GM18867 (cell line): ENCODE data around the gene PRKAR1A.

Experiments
- ATAC-seq: cut with Tn5 transposase; IDR thresholded peaks from one replicate; pipeline ENCODE4 v1.9.1; 2021; ENCODE audit warnings: mild to moderate bottlenecking, moderate library complexity; ENCODE audit not compliant: unreplicated experiment

PRKAR1A gene

GRCh38 chr17:68539548-68540467 is 27.6 kb downstream of the PRKAR1A start:
- no peak for ATAC-seq

GRCh38 chr17:68540981-68541380 is 28.8 kb downstream of the PRKAR1A start:
- ATAC-seq = no peak

GRCh38 chr17:68541816-68542215 is 29.6 kb downstream of the PRKAR1A start:
- ATAC-seq = no peak

- ATAC-seq = no peak
Observed at GRCh38 chr17:68542698-68543463, 30.7 kb downstream of the PRKAR1A start.

GRCh38 chr17:68544111-68544915 is 32.1 kb downstream of the PRKAR1A start:
- no peak for ATAC-seq

- no peak for ATAC-seq
Observed at GRCh38 chr17:68556551-68556950, 44.3 kb downstream of the PRKAR1A start.

- ATAC-seq = no peak
Observed at GRCh38 chr17:68559316-68559715, 47.1 kb downstream of the PRKAR1A start.

- ATAC-seq = no peak
Observed at GRCh38 chr17:68560966-68561720, 48.9 kb downstream of the PRKAR1A start.

GRCh38 chr17:68562736-68563135 is 50.5 kb downstream of the PRKAR1A start:
- no peak for ATAC-seq

GRCh38 chr17:68564415-68565111 is 52.3 kb downstream of the PRKAR1A start:
- no peak for ATAC-seq

- ATAC-seq = no peak
Observed at GRCh38 chr17:68565661-68566441, 53.6 kb downstream of the PRKAR1A start.

GRCh38 chr17:68566442-68566738 is 54.2 kb downstream of the PRKAR1A start:
- ATAC-seq = no peak

- no peak for ATAC-seq
Observed at GRCh38 chr17:68567035-68567434, 54.8 kb downstream of the PRKAR1A start.

GRCh38 chr17:68567581-68567980 is 55.4 kb downstream of the PRKAR1A start:
- ATAC-seq = no peak

GRCh38 chr17:68568581-68568980 is 56.4 kb downstream of the PRKAR1A start:
- no peak for ATAC-seq

GRCh38 chr17:68569346-68569745 is 57.1 kb downstream of the PRKAR1A start:
- ATAC-seq = no peak

- ATAC-seq = no peak
Observed at GRCh38 chr17:68570526-68570925, 58.3 kb downstream of the PRKAR1A start.

- no peak for ATAC-seq
Observed at GRCh38 chr17:68572138-68572842, 60.1 kb downstream of the PRKAR1A start.

- ATAC-seq = no peak
Observed at GRCh38 chr17:68573338-68573737, 61.1 kb downstream of the PRKAR1A start.
